Left forelimb (tissue), 1 donor: ENCODE results near the gene HACD3.
"Not testable (repeated sequence)": the region's sequence is repeated elsewhere in the genome, so short reads cannot be mapped to it uniquely, and the experiment has no call there.

Experiments used
- DNase-seq: peaks from one replicate; pipeline ENCODE4 v3.0.0-alpha.2; 2018; ENCODE audit warnings: low spot score

The HACD3 gene

DNA sequence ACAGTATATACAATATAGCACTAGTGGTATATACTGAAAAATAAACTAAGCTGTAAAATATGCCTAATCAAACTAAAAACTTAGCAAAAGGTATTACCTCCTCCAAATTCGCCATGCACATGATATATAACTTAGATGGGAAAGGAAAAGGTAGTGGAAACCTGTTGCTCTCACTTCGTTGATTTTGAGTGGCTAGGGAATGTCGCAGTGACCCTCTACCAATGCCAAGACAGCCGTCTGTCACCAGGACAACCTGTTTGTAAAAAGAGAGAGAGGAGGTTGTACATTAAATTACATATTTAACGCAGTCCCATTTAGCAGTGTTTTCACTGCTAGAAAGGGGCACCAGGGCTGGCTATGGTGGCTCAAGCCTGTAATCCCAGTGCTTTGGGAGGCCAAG is 69.4 kb downstream of the HACD3 start:
- DNase-seq: no peak

DNA sequence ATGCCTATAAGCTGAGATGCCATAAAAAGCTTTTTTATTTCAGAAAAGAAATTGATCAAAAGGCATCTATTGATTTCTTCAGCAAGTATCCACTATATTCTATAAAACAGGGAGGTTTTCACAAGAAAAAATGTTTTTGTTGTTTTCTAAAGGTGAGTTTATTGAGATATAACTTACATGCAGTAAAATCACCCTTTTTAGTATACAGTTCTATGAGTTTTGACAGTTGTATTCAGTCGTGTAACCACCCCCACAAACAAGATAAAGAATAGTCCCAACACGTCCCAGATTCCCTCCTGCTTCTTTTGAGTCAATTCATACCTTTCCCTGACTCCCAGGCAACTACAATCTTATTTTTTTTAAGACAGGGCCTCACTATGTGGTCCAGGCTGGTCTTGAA is 72.9 kb downstream of the HACD3 start:
- DNase-seq: no peak

DNA sequence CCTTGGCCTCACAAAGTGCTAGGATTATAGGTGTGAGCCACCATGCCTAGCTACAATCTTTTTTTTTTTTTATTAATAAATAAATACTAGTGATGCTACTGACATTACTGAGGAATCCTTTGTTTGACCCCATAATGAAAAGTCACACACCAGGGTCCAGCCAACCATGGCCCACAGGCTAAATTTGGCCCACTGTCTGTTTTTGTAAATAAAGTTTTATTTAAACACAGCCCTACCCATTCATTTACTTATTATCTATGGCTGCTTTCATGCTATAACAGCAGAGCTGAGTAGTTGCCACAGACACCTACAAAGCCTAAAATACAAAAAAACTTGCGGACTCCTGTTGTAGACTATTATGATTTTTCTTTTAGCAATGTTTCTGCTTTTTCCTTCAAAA is 73.3 kb downstream of the HACD3 start:
- DNase-seq: no peak

- DNase-seq: peak; percentile 99
Observed at GRCh38 chr15:65610871-65611718, 80.8 kb downstream of the HACD3 start, which contains the start of gene INTS14. Gene INTS14 (minus strand): TSS chr15:65611131. CDS start chr15:65607380, 3,751 bp downstream.

DNA sequence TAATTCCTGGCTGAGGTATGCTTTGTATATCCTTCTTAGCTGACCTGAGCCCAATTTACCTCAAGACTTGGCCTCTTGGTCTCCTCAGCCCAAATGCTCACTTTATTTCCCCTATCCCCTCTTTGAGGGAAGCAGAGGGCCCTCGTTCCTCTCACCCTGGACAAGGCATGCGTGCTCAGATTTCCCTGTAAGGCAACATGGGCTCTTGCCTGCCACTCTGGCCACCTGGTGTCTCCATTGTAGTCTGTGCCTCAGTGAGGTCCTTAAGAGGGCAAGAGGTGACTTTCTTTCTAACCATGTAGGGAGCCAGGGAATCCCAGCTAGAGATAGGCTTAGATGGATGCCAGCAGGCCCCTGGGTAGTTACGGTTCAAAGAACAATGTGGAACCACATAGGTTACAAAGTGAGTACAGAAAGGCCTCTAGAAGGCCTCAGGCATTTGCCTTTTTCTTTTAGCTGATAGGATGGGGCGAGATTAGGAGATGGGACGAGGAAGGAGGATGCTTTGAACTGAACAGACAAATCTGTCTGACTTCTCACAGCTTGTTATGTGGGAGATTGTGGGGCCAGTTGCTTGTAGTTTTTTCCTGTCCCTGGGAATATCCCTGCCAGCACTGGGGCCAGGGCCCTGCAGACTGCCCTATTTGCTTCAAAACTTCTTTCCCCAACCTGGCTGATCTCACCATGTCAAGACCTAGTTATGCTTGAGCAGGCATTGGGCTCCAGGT is 81.8 kb downstream of the HACD3 start:
- no peak for DNase-seq

DNA sequence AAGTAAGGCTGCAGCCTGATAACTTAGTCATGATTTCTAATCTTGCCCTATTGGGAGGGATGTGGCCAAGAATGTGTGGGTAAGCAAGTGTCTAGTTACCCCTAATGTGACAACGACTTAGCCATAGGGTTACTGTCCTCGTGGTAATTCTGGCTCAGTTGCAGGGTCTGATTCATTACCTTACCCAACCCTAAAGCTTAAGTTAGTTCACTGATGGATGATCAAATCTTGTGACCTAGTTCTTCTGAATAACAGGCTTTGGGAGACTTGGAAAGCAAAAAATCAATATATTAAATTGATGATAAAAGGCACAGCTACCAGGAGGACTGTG is 82.3 kb downstream of the HACD3 start:
- no peak for DNase-seq

GRCh38 chr15:65612949-65613744 is 82.9 kb downstream of the HACD3 start:
- no peak for DNase-seq

DNA sequence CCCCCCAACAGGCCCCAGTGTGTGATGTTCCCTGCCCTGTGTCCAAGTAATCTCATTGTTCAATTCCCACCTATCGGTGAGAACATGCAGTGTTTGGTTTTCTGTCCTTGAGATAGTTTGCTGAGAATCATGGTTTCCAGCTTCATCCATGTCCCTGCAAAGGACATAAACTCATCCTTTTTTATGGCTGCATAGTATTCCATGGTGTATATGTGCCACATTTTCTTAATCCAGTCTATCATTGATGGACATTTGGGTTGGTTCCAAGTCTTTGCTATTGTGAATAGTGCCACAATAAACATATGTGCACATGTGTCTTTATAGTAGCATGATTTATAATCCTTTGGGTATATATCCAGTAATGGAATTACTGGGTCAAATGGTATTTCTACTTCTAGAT is 85.6 kb downstream of the HACD3 start:
- DNase-seq: not testable (repeated sequence)

DNA sequence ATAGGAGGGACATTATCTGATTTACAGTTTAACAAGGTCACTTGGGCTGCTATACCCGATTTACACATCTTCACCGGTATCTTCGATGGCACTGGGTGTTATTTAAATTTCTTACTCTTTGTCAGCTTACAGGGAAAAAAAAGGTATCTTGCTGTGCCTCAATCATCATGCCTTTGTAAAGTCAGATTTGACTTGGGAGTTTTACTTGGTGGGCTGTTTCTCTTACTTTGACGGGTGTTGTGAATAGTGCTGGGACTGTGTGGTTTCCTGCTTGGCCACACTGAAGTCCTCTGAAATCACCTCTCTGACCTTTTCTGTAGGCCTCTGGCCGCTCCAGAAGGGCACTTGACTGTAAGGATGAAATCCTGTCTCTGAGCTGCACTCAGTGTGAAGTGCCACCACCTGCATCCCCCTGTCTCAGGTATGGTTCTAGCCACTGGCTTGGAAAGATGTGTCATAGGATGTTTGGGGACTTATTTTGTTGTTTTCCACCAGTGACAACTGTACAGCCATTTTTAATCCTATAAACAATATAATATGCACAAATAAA is 88.4 kb downstream of the HACD3 start:
- no peak for DNase-seq

DNA sequence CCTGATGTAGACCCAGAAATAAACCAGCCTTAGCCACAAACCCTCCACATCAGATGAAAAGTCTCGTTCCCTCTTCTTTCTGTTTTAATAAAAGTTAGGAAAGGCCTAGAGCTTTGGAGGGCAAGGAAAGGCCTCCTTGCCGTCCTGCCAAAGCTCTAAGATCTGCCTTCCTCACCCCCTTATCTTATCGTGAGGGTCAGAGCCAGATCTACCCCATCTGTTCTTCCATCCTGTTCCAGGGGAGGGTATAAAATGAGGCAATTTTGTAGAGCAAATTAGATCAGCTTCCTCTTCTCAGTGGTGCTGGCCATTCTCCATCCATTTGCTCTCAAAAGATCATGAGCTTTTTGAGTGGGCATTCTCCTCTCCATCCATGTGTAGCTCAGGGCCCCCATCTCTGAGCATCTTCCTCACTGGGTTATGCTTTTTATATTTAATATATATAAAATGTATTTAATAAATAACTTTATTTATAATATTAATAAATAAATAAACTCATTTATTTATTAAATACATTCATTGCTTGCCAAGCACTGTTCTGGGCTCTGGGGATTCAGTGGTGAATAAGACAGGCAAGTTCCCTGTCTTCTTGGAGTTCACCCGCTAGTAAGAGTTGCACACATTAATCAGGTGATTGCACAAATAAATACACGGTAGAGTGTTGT is 89.5 kb downstream of the HACD3 start:
- no peak for DNase-seq

GRCh38 chr15:65620833-65621232 is 90.6 kb downstream of the HACD3 start:
- DNase-seq: no peak

- DNase-seq: no peak
Observed at GRCh38 chr15:65621638-65622037, 91.4 kb downstream of the HACD3 start, which contains the start of gene SLC24A1. Gene SLC24A1 (plus strand): TSS chr15:65621938. CDS start chr15:65624081, 2,143 bp downstream.

- DNase-seq: no peak
Observed at GRCh38 chr15:65623103-65623502, 92.8 kb downstream of the HACD3 start.

GRCh38 chr15:65626856-65627255 is 96.6 kb downstream of the HACD3 start:
- no peak for DNase-seq
